ENCODE results near the gene SNAP47.

Gene SNAP47

DNA sequence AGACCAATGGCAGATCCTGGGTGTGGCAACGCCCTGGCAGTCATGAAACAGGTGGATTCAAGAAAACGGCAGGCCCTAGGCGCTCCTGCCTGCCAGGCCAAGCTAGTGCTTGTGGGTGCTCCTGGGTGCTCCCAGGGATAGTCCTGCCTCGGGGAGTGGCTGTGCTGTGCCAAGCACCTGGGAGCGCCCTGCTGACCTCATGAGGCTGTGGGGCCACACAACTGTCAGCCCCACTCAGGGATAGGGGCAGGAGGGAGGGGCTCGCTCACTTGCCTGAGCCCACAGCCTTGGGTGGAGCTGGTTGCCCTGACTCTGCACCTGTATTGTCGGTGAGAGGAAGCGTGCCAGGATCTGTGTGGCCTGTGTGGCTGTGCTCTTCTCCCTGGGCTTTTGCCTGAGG is 9.4 kb downstream of the SNAP47 start:
- DNase-seq (ENCODE audit: low read depth): no peak
- TF ChIP-seq, protein P1, sequence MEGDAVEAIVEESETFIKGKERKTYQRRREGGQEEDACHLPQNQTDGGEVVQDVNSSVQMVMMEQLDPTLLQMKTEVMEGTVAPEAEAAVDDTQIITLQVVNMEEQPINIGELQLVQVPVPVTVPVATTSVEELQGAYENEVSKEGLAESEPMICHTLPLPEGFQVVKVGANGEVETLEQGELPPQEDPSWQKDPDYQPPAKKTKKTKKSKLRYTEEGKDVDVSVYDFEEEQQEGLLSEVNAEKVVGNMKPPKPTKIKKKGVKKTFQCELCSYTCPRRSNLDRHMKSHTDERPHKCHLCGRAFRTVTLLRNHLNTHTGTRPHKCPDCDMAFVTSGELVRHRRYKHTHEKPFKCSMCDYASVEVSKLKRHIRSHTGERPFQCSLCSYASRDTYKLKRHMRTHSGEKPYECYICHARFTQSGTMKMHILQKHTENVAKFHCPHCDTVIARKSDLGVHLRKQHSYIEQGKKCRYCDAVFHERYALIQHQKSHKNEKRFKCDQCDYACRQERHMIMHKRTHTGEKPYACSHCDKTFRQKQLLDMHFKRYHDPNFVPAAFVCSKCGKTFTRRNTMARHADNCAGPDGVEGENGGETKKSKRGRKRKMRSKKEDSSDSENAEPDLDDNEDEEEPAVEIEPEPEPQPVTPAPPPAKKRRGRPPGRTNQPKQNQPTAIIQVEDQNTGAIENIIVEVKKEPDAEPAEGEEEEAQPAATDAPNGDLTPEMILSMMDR (conservative IDR thresholded peaks at IDR 0.05; ENCODE audit: control insufficient read depth, insufficient read depth, low read depth, low read length): no peak
- no peak overlapping the region for H3K4me3 ChIP-seq (ENCODE audit: control insufficient read depth, low read depth, low read length)

- H3K4me3 ChIP-seq (ENCODE audit: control insufficient read depth, low read depth, low read length): no peak overlapping the region
- TF ChIP-seq, protein P1 (conservative IDR thresholded peaks at IDR 0.05; ENCODE audit: control insufficient read depth, insufficient read depth, low read depth, low read length): no peak
- no peak for DNase-seq (ENCODE audit: low read depth)
Measured at GRCh38 chr1:227745568-227746265, 10.5 kb downstream of the SNAP47 start.

DNA sequence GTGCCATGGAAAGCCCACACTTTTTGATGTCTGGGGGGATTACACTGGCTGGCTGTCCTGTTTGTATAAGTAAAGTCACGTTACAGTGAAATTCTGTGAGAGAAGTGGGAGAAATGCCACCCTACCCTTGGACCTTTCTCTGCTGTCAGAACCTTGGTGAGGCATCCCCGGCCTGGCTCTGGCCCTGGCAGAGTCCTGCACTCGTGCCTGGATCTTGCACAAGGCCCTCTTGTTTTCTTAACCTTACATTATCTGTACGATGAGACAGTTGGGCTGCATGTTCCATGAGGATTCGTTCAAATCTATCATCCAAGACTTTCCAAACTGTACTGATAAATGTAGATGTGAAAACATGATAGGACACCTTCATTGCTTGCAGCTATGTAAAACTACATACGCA is 11.4 kb downstream of the SNAP47 start:
- TF ChIP-seq, protein P1 (conservative IDR thresholded peaks at IDR 0.05; ENCODE audit: control insufficient read depth, insufficient read depth, low read depth, low read length): no peak
- DNase-seq (ENCODE audit: low read depth): no peak

DNA sequence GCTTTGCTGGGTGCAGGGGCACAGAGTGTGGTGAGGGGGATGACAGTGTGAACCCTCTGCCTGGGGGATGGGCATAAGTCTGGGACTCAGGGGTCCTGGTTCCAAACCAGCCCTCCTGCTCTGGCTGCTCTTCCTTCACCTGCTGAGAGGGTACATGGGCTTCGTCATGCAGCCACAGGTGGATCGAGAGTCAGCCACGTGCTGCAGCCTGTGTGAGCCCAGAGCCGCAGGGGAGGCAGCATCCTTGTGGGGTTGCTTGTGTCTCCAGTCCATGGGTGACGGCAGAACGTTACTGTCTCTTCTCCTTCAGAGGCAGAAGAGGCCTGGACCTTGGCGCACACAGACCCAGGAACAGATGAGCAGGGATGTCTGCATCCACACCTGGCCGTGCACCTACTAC is 12.1 kb downstream of the SNAP47 start:
- DNase-seq (ENCODE audit: low read depth): no peak
- TF ChIP-seq, protein P1 (conservative IDR thresholded peaks at IDR 0.05; ENCODE audit: control insufficient read depth, insufficient read depth, low read depth, low read length): no peak
- H3K4me3 ChIP-seq (ENCODE audit: control insufficient read depth, low read depth, low read length): no peak overlapping the region

More for the DNA sequence above, 11.4 kb downstream of the SNAP47 start:
- no peak overlapping the region for H3K4me3 ChIP-seq (ENCODE audit: control insufficient read depth, low read depth, low read length)

GRCh38 chr1:227747948-227748495 is 12.8 kb downstream of the SNAP47 start:
- TF ChIP-seq, protein P1 (conservative IDR thresholded peaks at IDR 0.05; ENCODE audit: control insufficient read depth, insufficient read depth, low read depth, low read length): no peak
- no peak overlapping the region for H3K4me3 ChIP-seq (ENCODE audit: control insufficient read depth, low read depth, low read length)
- no peak for DNase-seq (ENCODE audit: low read depth)

DNA sequence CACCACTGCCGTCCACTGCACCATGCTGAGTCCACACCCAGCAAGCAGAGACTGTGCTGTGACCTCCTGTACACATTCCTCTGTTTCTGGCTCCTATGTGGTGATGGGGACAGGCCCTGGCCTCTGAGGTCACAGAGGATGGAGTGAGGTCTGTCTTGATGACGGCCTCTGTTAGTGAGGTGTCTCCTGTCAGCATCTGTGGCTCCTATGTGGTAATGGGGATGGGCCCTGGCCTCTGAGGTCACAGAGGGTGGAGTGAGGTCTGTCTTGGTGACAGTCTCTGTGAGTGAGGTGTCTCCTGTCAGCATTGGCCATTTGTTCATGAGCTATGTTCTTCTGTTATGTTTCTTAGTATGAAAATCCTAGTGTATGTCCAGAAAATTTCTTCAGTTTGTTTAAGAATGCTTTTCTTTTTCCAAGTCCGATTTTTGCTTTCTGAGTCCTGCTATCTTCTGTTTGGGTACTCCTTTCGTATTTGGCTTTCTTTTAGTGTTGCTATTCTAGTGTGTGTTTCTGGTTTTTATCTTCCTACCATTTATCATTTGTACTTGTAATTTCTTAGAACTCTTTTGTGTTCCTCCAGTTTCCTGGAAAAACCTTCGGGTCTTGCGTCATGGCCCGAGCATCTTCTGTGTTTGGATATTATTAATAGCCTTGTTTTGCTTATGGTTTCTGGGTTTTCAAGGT is 13.4 kb downstream of the SNAP47 start:
- H3K4me3 ChIP-seq (ENCODE audit: control insufficient read depth, low read depth, low read length): no peak overlapping the region
- DNase-seq (ENCODE audit: low read depth): peak; percentile 50
- TF ChIP-seq, protein P1 (conservative IDR thresholded peaks at IDR 0.05; ENCODE audit: control insufficient read depth, insufficient read depth, low read depth, low read length): no peak
